Upper lobe of left lung (tissue), 4 donors: ENCODE data around the gene ISL2.

Experiments used
- EP300 ChIP-seq, 4 donors: sonication (generic); formaldehyde crosslinking; IDR thresholded peaks; one replicate each; pipeline ENCODE4 v1.5.1; 2017; ENCODE audit warnings: antibody characterized with exemption in 4 of 4, control low read depth in 2 of 4
- POLR2A ChIP-seq, 4 donors: fragments of 450-650 bp; IDR thresholded peaks; one replicate each; pipeline ENCODE4 v1.5.1; 2016 to 2017; ENCODE audit warnings: antibody characterized with exemption in 4 of 4, mild to moderate bottlenecking in 2 of 4
- TF ChIP-seq, protein P1 (sequence below), 6 experiments: fragments of 450-650 bp in 4 of 6; fragments of 200-600 bp in 2 of 6; sonication (generic) in 2 of 6; IDR thresholded peaks; one replicate each; pipeline ENCODE4 v1.5.1; 2016 to 2019; ENCODE audit warnings: antibody characterized with exemption in 6 of 6

- TF ChIP-seq, protein P1, sequence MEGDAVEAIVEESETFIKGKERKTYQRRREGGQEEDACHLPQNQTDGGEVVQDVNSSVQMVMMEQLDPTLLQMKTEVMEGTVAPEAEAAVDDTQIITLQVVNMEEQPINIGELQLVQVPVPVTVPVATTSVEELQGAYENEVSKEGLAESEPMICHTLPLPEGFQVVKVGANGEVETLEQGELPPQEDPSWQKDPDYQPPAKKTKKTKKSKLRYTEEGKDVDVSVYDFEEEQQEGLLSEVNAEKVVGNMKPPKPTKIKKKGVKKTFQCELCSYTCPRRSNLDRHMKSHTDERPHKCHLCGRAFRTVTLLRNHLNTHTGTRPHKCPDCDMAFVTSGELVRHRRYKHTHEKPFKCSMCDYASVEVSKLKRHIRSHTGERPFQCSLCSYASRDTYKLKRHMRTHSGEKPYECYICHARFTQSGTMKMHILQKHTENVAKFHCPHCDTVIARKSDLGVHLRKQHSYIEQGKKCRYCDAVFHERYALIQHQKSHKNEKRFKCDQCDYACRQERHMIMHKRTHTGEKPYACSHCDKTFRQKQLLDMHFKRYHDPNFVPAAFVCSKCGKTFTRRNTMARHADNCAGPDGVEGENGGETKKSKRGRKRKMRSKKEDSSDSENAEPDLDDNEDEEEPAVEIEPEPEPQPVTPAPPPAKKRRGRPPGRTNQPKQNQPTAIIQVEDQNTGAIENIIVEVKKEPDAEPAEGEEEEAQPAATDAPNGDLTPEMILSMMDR (IDR thresholded peaks at IDR 0.05), result no peak
- TF ChIP-seq EP300 (IDR thresholded peaks at IDR 0.05) (no peak), POLR2A (IDR thresholded peaks at IDR 0.05) (no peak)
These were observed 2.1 kb downstream of the ISL2 start for GRCh38 chr15:76338486-76339304.
